C4-2B (cell line): Measurements from ENCODE around the gene MRPL1.

Experiments
- H3K27ac ChIP-seq: fragments of 450-650 bp; 2 replicates; pipeline ENCODE4 v1.5.1; 2017
- CTCF ChIP-seq: fragments of 450-650 bp; conservative IDR thresholded peaks from 2 replicates; pipeline ENCODE4 v1.5.1; 2017; ENCODE audit warnings: mild to moderate bottlenecking
- ZFX ChIP-seq: fragments of 450-650 bp; IDR thresholded peaks from 2 replicates; pipeline ENCODE4 v1.6.1; 2017

The MRPL1 gene

DNA sequence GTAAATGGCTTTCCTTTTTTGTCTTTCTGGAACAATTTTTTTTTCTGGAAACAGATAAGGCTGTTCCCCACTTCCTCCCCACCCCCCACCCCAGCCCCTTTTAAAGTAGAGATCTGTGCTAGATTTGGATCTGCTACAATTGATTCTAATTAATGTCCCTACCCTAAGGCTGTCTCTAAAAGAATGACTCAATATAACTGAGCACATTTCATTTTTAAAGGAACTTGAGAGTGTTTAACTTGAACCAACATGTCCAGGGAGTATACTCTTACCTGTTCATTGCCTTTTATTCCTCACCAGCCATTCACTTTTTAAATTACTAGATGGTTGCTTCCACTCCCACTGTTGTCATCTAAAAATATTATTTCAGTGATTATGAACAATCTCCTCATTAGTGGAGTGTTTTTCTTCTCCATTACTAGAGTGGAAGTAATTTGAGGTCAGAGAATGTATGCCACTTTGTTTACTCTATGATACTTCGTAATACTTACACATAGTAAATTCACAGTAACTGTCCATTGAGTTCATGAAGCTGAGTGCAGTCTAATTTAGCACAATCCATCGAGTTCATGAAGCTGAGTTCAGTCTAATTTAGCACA, 29.4 kb upstream of the MRPL1 start:
- H3K27ac ChIP-seq = no peak overlapping the region
- TF ChIP-seq ZFX (no peak), CTCF (no peak)

GRCh38 chr4:77834403-77834802, 28.2 kb upstream of the MRPL1 start:
- TF ChIP-seq CTCF (no peak), ZFX (no peak)

GRCh38 chr4:77843628-77844027, 19.0 kb upstream of the MRPL1 start:
- TF ChIP-seq ZFX = no peak
- no peak for TF ChIP-seq CTCF
- H3K27ac ChIP-seq = no peak overlapping the region

More at GRCh38 chr4:77834403-77834802, 28.2 kb upstream of the MRPL1 start:
- no peak overlapping the region for H3K27ac ChIP-seq

DNA sequence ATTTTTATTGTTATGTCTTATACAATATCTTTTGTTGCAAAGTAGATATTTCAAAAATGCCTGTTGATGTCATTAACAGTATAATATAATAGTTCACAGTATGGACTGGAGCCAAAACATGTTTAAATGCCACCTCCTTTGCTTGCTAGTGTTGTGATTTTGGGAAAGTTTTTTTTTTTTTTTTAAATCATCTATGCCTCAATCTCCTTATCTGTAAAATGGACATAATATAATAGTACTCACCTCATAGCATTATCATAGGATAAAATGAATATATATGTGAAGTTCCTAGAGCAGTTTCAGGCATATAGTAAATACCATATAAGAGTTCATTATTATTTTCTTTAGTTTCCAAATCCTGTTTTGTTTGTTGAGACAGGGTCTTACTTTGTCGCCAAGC, 18.3 kb upstream of the MRPL1 start:
- TF ChIP-seq CTCF = no peak
- no peak for TF ChIP-seq ZFX

DNA sequence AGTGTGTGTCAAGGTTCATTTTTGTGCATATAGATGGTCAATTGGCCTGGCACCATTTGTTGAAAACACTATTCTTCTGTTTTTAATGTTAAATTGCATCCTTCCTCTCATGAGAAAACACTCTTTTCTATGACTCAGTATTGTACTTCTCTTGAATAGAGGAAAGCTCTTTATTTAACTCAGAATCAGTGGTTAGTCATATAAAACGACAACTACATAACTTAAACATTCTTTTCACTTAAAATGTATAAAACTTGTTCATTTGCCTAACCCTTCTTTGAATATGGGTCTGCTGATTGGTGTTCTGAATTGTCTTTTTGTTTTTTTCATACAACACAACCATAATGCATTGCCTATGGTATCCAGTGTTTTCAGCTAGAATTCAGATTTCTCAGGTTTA, 17.2 kb upstream of the MRPL1 start:
- no peak for TF ChIP-seq CTCF
- no peak for TF ChIP-seq ZFX

More for the DNA sequence above, 18.3 kb upstream of the MRPL1 start:
- no peak overlapping the region for H3K27ac ChIP-seq

GRCh38 chr4:77845929-77846328, 16.7 kb upstream of the MRPL1 start:
- no peak overlapping the region for H3K27ac ChIP-seq
- TF ChIP-seq ZFX (no peak), CTCF (no peak)

More for the DNA sequence above, 17.2 kb upstream of the MRPL1 start:
- H3K27ac ChIP-seq = no peak overlapping the region

DNA sequence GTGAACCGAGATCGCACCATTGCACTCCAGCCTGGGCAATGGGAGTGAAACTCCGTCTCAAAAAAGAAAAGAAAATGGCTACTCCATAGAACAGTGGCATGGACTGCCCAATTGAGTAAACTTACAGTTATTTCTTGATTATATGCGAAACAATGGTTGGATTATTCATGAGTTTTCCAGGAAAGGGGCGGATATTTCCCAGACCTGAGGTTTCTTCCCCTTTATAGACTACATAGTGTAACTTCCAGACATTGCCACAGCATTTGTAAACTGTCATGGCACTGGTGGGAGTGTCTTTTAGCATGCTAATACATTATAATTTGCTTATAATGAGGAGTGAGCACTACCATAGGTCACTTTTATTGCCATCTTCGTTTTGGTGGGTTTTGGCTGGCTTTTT, 14.1 kb upstream of the MRPL1 start:
- H3K27ac ChIP-seq = no peak overlapping the region
- TF ChIP-seq ZFX = no peak
- no peak for TF ChIP-seq CTCF
